Cerebellar nuclear complex (tissue), 1 donor: ENCODE results near the gene SLC7A6OS.

ENCODE experiments used
- DNase-seq, 2 experiments: peaks; one replicate each; lab custom pipeline; 2025; lab: John Stamatoyannopoulos, UW

SLC7A6OS gene

DNA sequence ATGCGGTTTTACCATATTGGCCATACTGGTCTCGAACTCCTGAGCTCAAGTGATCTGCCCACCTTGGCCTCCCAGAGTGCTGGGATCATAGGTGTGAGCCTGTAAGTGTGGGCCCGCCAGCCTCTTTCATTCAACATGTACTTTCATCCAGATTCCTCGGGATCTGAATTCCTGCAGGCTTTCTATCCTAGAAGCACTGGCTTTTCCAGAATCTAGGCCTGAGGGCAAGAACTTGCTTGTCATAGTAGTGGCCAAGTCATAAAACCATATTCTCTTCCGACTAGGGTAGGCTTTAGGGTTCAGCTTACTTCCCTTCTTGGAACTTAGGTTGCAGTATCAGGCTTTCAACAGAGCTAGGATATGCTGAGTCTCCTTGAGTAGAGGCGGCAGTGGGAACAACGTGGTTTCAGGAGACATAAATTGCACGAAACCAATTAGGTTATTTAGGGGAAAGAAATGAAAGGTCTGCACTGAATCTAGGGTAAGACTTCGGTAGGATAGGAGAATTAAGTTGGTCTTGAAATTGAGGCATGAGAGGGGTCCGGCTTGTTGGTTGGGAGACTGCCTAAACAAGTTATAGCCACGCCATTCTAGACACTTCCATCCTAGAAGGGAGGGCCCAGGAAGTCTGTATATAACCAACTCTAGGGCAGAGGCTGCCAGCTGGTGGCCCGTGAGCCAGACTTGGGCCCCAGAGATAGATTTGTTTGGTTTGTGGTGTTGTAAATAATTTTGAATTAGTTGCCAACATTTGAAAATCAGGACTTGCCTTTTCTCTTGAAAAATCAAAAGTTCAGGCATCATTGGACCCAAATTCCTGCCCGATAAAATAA lies 30.8 kb downstream of the SLC7A6OS start:
- DNase-seq, result no peak

GRCh38 chr16:68276223-68276622 lies 34.5 kb downstream of the SLC7A6OS start:
- no peak for DNase-seq

GRCh38 chr16:68275611-68276191 lies 35.0 kb downstream of the SLC7A6OS start:
- DNase-seq, result no peak

- DNase-seq, result no peak
Observed at GRCh38 chr16:68274441-68274840, 36.3 kb downstream of the SLC7A6OS start.

- DNase-seq, result no peak
Observed at GRCh38 chr16:68273896-68274295, 36.9 kb downstream of the SLC7A6OS start.

DNA sequence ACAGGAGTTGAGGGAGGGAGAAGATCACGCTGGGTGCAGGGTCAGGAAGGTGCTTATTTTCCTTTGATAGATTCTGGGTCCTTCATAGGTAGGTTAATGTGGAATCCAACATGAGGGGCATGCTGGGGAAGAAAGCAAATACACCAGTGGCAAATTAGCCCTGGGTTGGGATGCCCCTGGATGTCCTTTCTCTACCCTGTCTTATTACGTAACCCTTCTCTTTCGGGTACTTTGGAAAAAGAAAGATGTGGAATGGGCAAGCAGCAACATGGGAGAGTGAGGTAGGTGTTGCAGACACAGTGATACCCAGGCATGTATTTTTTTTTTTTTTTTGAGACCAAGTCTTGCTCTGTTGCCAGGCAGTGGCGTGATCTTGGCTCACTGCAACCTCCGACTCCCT lies 37.3 kb downstream of the SLC7A6OS start:
- no peak for DNase-seq

GRCh38 chr16:68272507-68273209 lies 38.1 kb downstream of the SLC7A6OS start:
- DNase-seq, result no peak

- no peak for DNase-seq
Observed at GRCh38 chr16:68270353-68270752, 40.4 kb downstream of the SLC7A6OS start.

DNA sequence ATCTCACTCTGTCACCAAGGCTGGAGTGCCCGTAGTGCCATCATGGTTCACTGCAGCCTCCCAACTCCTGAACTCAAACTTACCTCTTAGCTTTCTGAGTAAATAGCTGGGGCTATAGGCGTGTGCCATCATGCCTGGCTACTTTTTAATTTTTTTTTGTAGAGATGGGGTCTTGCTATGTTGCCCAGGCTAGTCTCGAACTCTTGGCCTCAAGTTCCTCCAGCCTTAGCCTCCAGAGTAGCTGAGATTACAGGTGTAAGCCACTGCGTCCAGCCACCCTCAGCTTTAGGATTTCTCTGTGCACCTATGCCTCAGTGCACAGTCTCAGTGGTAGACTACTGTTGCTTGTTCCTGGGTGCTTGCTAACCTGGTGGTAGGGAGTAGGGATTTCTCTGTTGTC lies 41.0 kb downstream of the SLC7A6OS start:
- DNase-seq, result no peak

DNA sequence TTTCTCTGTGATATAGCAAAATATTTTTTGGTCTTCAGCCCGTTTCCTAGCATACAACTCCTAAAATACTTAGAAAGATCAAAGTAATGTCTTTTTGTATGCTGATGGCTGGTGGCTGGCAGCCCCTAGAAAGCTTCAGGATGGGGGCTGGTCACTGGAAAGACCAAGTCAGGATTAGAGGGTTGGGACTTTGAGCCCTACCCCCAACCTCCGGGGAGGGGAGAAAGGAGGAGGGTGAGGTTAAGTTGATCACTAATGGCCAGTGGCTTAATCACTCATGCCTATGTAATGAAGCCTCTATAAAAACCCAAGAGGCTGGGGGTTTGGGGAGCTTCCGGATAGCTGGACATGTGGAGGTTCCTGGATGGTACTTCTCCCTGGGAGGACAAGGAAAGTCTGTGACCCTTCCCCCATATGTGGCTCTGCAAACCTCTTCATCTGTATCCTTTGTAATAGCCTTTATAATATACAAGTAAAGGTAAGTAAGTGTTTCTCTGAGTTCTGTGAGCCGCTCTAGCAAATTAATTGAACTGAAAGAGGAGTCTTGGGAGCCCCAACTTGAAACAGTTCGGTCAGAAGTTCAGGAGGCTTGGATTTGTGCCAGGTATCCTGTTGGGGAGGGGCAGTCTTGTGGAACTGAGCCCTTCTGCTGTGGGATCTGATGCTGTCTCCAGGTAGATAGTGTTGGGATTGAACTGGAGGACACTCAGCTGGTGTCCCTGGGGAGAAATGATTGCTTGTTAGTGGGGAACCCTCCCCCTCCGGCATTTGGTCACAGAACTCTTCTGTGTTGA lies 42.9 kb downstream of the SLC7A6OS start:
- DNase-seq, result no peak

DNA sequence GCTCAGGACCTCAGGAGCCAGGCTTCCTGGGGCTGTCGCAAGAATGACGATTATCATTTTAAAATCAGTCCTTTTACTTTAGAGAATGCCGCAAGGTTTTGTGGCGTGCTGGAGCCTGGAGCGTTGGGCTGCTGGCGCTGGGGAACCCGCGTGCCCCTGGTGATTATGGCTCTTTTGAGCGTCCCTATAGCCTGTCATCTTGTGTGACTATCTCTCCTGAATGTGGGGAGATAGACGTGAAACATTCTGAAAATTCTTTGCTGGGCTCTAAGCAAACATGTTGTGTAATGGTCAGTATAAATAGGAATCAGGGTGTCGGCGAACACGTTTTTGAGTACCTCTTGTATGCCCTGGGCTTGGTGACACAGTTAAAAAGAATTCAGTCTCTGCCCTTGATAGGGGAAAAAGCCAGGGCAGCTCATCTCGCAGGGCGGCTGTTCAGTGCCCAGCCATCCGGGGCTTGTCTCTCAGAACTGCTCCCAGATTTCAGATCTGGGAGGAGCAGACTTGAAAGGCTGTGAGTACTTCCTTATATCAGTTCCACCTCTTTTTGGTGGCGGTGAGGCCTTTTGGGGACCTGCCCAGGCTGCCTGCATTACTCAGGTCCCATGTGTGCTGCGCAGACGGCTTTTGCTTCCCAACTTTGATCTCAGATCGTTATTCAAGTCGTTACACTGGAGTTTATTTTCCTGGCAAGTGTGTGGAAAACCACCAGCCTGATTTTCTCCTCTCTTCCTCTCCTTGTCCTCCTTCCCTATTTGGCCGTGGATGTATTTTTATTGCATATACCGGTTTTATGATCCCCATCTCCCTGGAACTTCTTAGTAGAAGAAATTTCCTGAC lies 45.4 kb downstream of the SLC7A6OS start:
- no peak for DNase-seq

- no peak for DNase-seq
Observed at GRCh38 chr16:68264128-68265077, 46.3 kb downstream of the SLC7A6OS start, which contains the start of gene SLC7A6. TSS of gene SLC7A6 (plus strand) at chr16:68264526. CDS start at chr16:68274727, 10,201 bp downstream.

DNA sequence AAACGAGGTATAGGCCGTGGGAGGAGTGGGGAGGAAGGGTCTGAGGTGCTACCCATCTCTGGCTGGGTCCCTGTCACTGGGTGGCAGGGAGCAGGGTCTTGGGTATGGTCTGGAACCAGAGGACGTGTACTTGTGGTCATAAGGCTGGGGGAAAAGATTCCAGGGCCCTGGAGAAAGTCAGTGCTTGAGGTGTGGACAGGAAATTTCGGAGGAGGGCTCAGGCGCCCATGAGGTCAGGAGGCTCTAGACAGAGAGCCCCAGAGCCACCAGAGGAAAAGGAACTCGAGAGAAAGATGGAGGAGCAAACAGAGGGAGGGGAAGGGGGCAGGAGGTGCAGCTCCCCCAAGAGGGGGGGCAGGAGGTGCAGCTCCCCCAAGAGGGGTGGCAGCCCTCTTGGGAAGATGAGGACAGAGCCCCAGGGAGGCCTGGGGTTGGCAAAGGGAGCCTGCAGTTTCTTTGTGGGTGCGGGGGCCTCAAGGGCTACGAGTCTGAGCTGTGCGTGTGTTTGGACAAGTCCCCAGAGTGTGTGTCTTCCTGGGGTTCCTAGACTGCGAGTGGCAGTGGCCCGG lies 47.1 kb downstream of the SLC7A6OS start:
- DNase-seq, result no peak

- DNase-seq, result peak; percentile 40 to 45
Observed at GRCh38 chr16:68259007-68259825, 51.5 kb downstream of the SLC7A6OS start.

DNA sequence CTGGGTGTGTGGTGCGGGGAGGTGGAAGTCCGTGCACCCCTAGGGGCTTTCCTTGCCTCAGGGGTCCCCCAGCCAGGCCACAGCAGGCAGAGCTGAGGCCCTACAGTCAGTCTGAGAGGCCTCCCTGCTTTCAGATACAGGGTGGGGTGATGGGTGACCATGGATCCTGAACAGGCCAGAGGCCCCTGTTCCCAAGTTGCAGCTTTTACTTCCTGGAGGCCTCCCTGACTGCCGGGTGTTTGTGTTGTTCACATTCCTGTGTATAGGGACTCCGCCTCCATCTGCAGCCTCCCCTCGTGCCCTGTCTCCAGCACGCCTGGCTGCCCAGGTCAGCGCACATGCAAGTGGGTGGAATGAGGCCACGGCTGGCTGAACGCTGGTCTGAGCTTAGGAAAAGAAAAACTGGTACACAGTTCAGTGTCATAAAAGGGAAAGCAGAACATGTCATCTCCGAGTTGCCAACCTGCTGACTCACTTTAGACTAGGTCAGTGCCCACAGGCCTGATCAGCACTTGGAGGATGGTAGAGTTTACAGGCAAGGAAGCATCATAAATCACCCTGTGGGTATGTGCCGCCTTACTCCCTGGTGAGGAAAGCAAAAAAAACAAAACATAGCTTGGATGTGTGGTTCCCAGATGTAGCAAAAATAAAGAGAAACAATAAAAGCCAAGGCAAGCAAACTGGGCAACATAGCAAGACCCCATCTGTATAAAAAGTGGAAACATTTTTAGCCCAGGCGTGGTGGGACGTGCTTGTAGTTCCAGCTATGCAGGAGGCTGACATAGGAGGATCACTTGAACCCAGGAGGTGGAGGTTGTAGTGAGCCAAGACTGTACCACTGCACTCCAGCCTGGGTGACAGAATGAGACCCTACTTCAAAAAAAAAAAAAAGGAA lies 52.6 kb downstream of the SLC7A6OS start:
- DNase-seq, result no peak

DNA sequence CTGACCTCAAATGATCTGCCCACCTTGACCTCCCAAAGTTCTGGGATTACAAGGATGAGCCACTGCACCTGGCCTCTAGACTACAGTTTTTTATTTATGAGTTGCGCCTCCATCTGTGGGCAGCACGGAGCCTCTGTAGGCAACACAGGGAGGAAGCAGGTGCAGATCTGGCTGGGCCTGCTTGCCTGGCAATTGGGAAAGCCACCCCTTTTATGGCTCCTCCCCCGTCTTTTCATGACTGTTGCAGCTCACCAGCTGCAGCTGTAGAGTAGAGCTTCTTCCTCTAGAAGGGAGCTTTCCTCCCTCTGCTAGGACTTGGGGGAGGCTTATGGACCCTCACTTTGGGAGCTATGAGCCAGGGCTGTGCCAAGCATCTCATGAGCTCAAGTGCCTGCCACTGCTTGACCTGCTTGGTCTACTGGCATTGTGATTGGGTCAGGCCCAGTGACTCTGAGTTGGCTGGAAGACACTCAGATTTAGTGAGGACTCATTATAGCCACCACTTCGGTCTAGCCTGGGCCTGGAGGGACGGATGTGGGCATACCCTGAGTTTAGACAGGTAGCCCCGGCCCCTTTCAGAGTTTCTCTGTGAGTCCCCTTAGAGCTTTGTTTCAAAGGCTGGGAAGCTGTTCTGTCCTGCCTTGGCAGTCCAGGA lies 53.4 kb downstream of the SLC7A6OS start:
- no peak for DNase-seq

DNA sequence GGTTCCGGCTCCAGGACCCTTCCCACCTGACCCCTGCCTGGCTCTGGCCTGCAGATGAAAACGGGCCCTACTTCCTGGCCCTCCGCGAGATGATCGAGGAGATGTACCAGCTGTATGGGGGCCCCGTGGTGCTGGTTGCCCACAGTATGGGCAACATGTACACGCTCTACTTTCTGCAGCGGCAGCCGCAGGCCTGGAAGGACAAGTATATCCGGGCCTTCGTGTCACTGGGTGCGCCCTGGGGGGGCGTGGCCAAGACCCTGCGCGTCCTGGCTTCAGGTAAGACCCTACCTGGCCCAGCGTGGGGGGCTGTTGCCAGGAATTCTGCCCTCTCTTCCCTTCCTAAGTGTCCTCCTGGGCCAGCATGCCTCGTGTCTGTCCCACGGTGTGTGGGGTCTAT lies 55.0 kb downstream of the SLC7A6OS start:
- DNase-seq, result no peak
